GM21529 (cell line): ENCODE results near the gene SACS.
"Not testable (repeated sequence)": the region's sequence is repeated elsewhere in the genome, so short reads cannot be mapped to it uniquely, and the experiment has no call there.

Source experiments
- ATAC-seq: cut with Tn5 transposase; IDR thresholded peaks from one replicate; pipeline ENCODE4 v1.9.1; 2021; ENCODE audit not compliant: unreplicated experiment

The SACS gene

GRCh38 chr13:23320926-23321534 lies 112.5 kb downstream of the SACS start:
- ATAC-seq = peak; percentile 11

- no peak for ATAC-seq
These were observed 113.6 kb downstream of the SACS start for GRCh38 chr13:23319883-23320224.

GRCh38 chr13:23314837-23315236 lies 118.7 kb downstream of the SACS start:
- not testable (repeated sequence) for ATAC-seq

GRCh38 chr13:23292586-23292985 lies 140.9 kb downstream of the SACS start:
- ATAC-seq = no peak

- ATAC-seq = no peak
These were observed 143.6 kb downstream of the SACS start for GRCh38 chr13:23289917-23290357.

- no peak for ATAC-seq
These were observed 144.5 kb downstream of the SACS start for GRCh38 chr13:23288995-23289394.

- ATAC-seq = no peak
These were observed 144.9 kb downstream of the SACS start for GRCh38 chr13:23288564-23288963.

- ATAC-seq = no peak
These were observed 154.2 kb downstream of the SACS start for GRCh38 chr13:23279321-23279720.
